Right lobe of liver (tissue), 4 donors: ENCODE measurements around the gene MMAB.

Experiments
- CTCF ChIP-seq, 4 donors: fragments of 200-600 bp in 3 of 4; fragments of 450-650 bp in 1 of 4; IDR thresholded peaks; one replicate each; pipeline versions ENCODE4 v1.5.1 to v1.8.0; 2016 to 2022; ENCODE audit warnings: antibody characterized with exemption in 4 of 4, mild to moderate bottlenecking in 2 of 4
- POLR2A ChIP-seq: fragments of 450-650 bp; IDR thresholded peaks from one replicate; pipeline ENCODE4 v1.6.1; 2017; ENCODE audit warnings: antibody characterized with exemption, mild to moderate bottlenecking
- donor health status: DM: no; HTN: no; CAD: no.
- donor health status: DM: no; HTN: no; CAD: no.
- donor health status: DM: no; HTN: yes; CAD: no.

- peak in 3 of 4 donors; percentile 37 to 46 (median 46) for TF ChIP-seq CTCF (IDR thresholded peaks at IDR 0.05)
- TF ChIP-seq POLR2A = no peak
Measured at GRCh38 chr12:109592195-109592904, 19.0 kb upstream of the MMAB start.
